ENCODE data around the gene TLE4.

DNA sequence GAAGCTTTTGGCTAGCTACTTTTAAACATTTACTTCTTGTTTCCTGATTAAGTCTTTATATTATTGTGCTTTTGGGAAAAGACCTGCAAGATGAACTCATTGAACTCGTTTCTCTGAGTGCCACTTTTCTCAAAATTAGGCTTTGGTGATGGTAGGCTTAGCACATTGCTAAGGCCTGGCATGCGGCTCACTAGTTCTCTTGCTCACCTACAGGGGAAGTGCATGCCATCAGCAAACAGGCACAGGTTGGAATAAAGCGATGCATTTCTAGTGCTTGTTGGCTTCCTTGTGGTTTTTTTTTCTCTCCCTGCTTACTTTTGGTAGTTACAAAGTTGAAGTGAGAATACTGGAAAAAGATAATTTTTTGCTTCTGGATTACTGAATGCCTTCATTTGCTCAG, 41.4 kb downstream of the TLE4 start:
- TF ChIP-seq ELK1 (IDR thresholded peaks at IDR 0.05; ENCODE audit: borderline replicate concordance, low read depth, low read length) (no peak), POLR2A (IDR thresholded peaks at IDR 0.05; ENCODE audit: low read depth, low read length) (no peak), RCOR1 (IDR thresholded peaks at IDR 0.05; ENCODE audit: insufficient replicate concordance, low read length) (no peak), BHLHE40 (IDR thresholded peaks at IDR 0.05; ENCODE audit: low read depth, low read length) (no peak), RAD21 (IDR thresholded peaks at IDR 0.05; ENCODE audit: low read length) (no peak), CHD1 (IDR thresholded peaks at IDR 0.05; ENCODE audit: low read depth, low read length) (no peak)
- TF ChIP-seq, protein P1, sequence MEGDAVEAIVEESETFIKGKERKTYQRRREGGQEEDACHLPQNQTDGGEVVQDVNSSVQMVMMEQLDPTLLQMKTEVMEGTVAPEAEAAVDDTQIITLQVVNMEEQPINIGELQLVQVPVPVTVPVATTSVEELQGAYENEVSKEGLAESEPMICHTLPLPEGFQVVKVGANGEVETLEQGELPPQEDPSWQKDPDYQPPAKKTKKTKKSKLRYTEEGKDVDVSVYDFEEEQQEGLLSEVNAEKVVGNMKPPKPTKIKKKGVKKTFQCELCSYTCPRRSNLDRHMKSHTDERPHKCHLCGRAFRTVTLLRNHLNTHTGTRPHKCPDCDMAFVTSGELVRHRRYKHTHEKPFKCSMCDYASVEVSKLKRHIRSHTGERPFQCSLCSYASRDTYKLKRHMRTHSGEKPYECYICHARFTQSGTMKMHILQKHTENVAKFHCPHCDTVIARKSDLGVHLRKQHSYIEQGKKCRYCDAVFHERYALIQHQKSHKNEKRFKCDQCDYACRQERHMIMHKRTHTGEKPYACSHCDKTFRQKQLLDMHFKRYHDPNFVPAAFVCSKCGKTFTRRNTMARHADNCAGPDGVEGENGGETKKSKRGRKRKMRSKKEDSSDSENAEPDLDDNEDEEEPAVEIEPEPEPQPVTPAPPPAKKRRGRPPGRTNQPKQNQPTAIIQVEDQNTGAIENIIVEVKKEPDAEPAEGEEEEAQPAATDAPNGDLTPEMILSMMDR (conservative IDR thresholded peaks at IDR 0.05; ENCODE audit: low read depth, low read length): no peak

All from IMR-90 (cell line).